Endothelial cell of umbilical vein (primary cell): ENCODE measurements around the gene MAJIN. TPM values are rescaled to one million over a fixed set of nuclear protein-coding genes. Genes with fewer than 3 reads are reported as not detected.

Experiments
- BruUV-seq: library from RNA; stranded (reverse); fragments of 400-500 nt; replicated peaks from 2 replicates; lab custom pipeline; 2021; lab: Mats Ljungman, UMichigan
- CTCF ChIA-PET: fragments of 300-600, 350-600 bp; sonication (Branson Sonifier 250); formaldehyde crosslinking; loops from one replicate; lab custom pipeline; 2021; ENCODE audit warnings: antibody characterized with exemption, inconsistent platforms; lab: Charles Lee
- POLR2A ChIA-PET: fragments of 300-600, 350-600 bp; sonication (Branson Sonifier 250); formaldehyde crosslinking; loops from one replicate; lab custom pipeline; 2021; ENCODE audit warnings: antibody characterized with exemption, inconsistent platforms; lab: Charles Lee
- DNase-seq: peaks from one replicate; pipeline ENCODE4 v3.0.0-alpha.2; 2011; ENCODE audit warnings: low read depth, low spot score
- FAIRE-seq: peaks from 2 replicates; lab custom pipeline; 2011; peaks lifted over from hg19 to GRCh38; lab: Jason Lieb, UNC
- H2AFZ ChIP-seq: 2 replicates; pipeline ENCODE4 v1.6.0; 2012; ENCODE audit warnings: low read depth, low read length, control low read depth, inconsistent platforms
- H3K27ac ChIP-seq: 2 replicates; pipeline ENCODE4 v1.5.1; 2011; ENCODE audit warnings: low read depth, mild to moderate bottlenecking, control low read depth, low read length, moderate library complexity; ENCODE audit not compliant: insufficient read depth
- H3K27me3 ChIP-seq, 2 experiments: 2 replicates each; pipeline versions ENCODE4 v1.6.0 to v1.6.1; 2011; ENCODE audit warnings: low read length in 2 of 2, mixed read lengths in 1 of 2; ENCODE audit not compliant: control insufficient read depth in 2 of 2, insufficient read depth in 2 of 2
- H3K36me3 ChIP-seq, 2 experiments: 2 replicates in 1 of 2; 3 replicates in 1 of 2; pipeline ENCODE4 v1.5.1; 2011; ENCODE audit warnings: low read length in 2 of 2, mild to moderate bottlenecking in 1 of 2, moderate library complexity in 1 of 2; ENCODE audit not compliant: control insufficient read depth in 2 of 2, insufficient read depth in 2 of 2; ENCODE audit errors: extremely low read depth in 1 of 2
- H3K4me1 ChIP-seq: 3 replicates; pipeline ENCODE4 v1.5.1; 2011; ENCODE audit warnings: mild to moderate bottlenecking, low read length; ENCODE audit not compliant: control insufficient read depth, insufficient read depth; ENCODE audit errors: extremely low read depth
- H3K4me2 ChIP-seq: 2 replicates; pipeline ENCODE4 v1.6.1; 2011; ENCODE audit warnings: low read length, control low read depth, mixed read lengths; ENCODE audit not compliant: insufficient read depth
- H3K4me3 ChIP-seq, 3 experiments: fragments of 200-600 bp in 1 of 3; sonication (generic), shearing (Covaris generic) in 1 of 3; replicated peaks in 1 of 3; 2 replicates each; pipeline ENCODE4 v1.5.1; 2011 to 2016; ENCODE audit warnings: control low read depth in 3 of 3, low read length in 3 of 3, mild to moderate bottlenecking in 2 of 3, inconsistent platforms in 1 of 3, low read depth in 1 of 3, moderate library complexity in 1 of 3; ENCODE audit not compliant: insufficient read depth in 1 of 3
- H3K79me2 ChIP-seq: 2 replicates; pipeline ENCODE4 v1.6.0; 2012; ENCODE audit warnings: low read length, inconsistent platforms; ENCODE audit not compliant: control insufficient read depth, insufficient read depth
- H3K9ac ChIP-seq: replicated peaks from 2 replicates; pipeline ENCODE3; 2011; ENCODE audit warnings: low read length, control low read depth; ENCODE audit not compliant: insufficient read depth; ENCODE audit errors: extremely low read depth
- H3K9me1 ChIP-seq: replicated peaks from 3 replicates; pipeline ENCODE4 v1.6.0; 2011; ENCODE audit warnings: mild to moderate bottlenecking, low read length; ENCODE audit not compliant: control insufficient read depth, insufficient read depth; ENCODE audit errors: extremely low read depth
- H3K9me3 ChIP-seq: replicated peaks from 2 replicates; pipeline ENCODE4 v1.5.1; 2012; ENCODE audit warnings: low read length, inconsistent platforms; ENCODE audit not compliant: control insufficient read depth, insufficient read depth
- H4K20me1 ChIP-seq: replicated peaks from 2 replicates; pipeline ENCODE3; 2011; ENCODE audit warnings: mild to moderate bottlenecking, low read length; ENCODE audit not compliant: control insufficient read depth, insufficient read depth; ENCODE audit errors: extremely low read depth
- CTCF ChIP-seq, 2 donors: IDR thresholded peaks; 1 replicate in 1 of 2; 2 replicates in 1 of 2; pipeline ENCODE4 v1.5.1; 2011; ENCODE audit warnings: low read length in 2 of 2, mild to moderate bottlenecking in 2 of 2, moderate library complexity in 2 of 2, control low read depth in 1 of 2, inconsistent platforms in 1 of 2, low read depth in 1 of 2; ENCODE audit not compliant: insufficient read depth in 1 of 2; ENCODE audit errors: extremely low read depth in 1 of 2
- EZH2 ChIP-seq: IDR thresholded peaks from 2 replicates; pipeline ENCODE4 v1.6.1; 2012; ENCODE audit warnings: borderline replicate concordance, low read depth, mild to moderate bottlenecking, moderate library complexity, low read length, inconsistent platforms; ENCODE audit not compliant: severe bottlenecking
- FOS ChIP-seq: IDR thresholded peaks from 2 replicates; pipeline ENCODE4 v1.6.1; 2011; ENCODE audit warnings: mild to moderate bottlenecking, low read length, moderate library complexity, borderline replicate concordance; ENCODE audit not compliant: insufficient read depth
- GATA2 ChIP-seq: IDR thresholded peaks from 2 replicates; pipeline ENCODE4 v1.7.0; 2011; ENCODE audit warnings: low read depth, mild to moderate bottlenecking, moderate library complexity, mixed read lengths, low read length; ENCODE audit not compliant: insufficient read length, insufficient read depth
- JUN ChIP-seq: IDR thresholded peaks from 2 replicates; pipeline ENCODE4 v1.6.1; 2011; ENCODE audit warnings: borderline replicate concordance, low read depth; ENCODE audit not compliant: insufficient read length, insufficient read depth
- MAX ChIP-seq: IDR thresholded peaks from 2 replicates; pipeline ENCODE4 v1.6.1; 2011; ENCODE audit not compliant: insufficient read depth, insufficient read length
- MYC ChIP-seq: IDR thresholded peaks from one replicate; pipeline ENCODE4 v1.6.1; 2011; ENCODE audit warnings: mild to moderate bottlenecking, low read depth, low read length
- POLR2A ChIP-seq: IDR thresholded peaks from 2 replicates; pipeline ENCODE4 v1.6.1; 2012; ENCODE audit warnings: low read depth, mild to moderate bottlenecking, control low read depth, low read length
- POLR2AphosphoS5 ChIP-seq: IDR thresholded peaks from 2 replicates; pipeline ENCODE4 v1.6.1; 2012; ENCODE audit warnings: low read depth, mild to moderate bottlenecking, control low read depth, low read length, moderate library complexity; ENCODE audit not compliant: insufficient read depth
- dilution Hi-C: fragments of 300-500 bp; cut with MboI; formaldehyde crosslinking; loops from one replicate; pipeline ENCODE4 v1.15.0; 2019; ENCODE audit warnings: low sequenced_read_pairs; ENCODE audit not compliant: extremely low pct_ligation_motif_present
- intact Hi-C: fragments of 100-400 bp; cut with micrococcal nuclease; formaldehyde crosslinking; loops from one replicate; pipeline ENCODE4 v1.10.0; 2022
- polyA plus RNA-seq, 4 experiments: library from polyadenylated mRNA; depleted of rRNA in 3 of 4; stranded (reverse) in 3 of 4; unstranded in 1 of 4; fragments of >200 nt; gene quantifications; 2 replicates each; pipeline versions ENCODE4 v1.2.1 to v1.2.3, GENCODE V29; 2011 to 2012; ENCODE audit warnings: missing spikeins in 1 of 4
- total RNA-seq: library from RNA; stranded (reverse); gene quantifications from 2 replicates; pipeline ENCODE4 v1.2.3, GENCODE V29; 2021

The MAJIN gene
- total and polyA plus RNA-seq, 2 donors (not counting 3 experiments of a cell fraction or from before 2014, with no cell fraction given) = 0.07 TPM; not detected in 1

- no peak overlapping the region for H3K4me3 ChIP-seq
- dilution Hi-C loops (no loop called here), intact Hi-C loops (no loop called here)
- FAIRE-seq (no peak), DNase-seq (no peak)
- TF ChIP-seq EZH2 (no peak), CTCF (IDR thresholded peaks at IDR 0.05; ENCODE audit: extremely low read depth in 1 of 2, insufficient read depth in 1 of 2, low read depth in 1 of 2, low read length in 2 of 2) (no peak)
- H3K36me3 ChIP-seq = no peaks in the 10 kb centered on the region
- ChIA-PET POLR2A (no interaction called here), CTCF (interaction anchor here (0.7 to 1.9 kb wide), 4 partner anchors 9 to 33 kb away, joined by 3 to 8 read pairs (median 4); partner anchors contain the start of genes BATF2 and GPHA2)
- H3K9me3 ChIP-seq = no peaks in the 10 kb centered on the region
- no peaks in the 10 kb centered on the region for H3K4me1 ChIP-seq
- no peaks in the 10 kb centered on the region for H3K9me1 ChIP-seq
- no peak overlapping the region for H3K27ac ChIP-seq
- H3K79me2 ChIP-seq = no peaks in the 10 kb centered on the region
- peaks cover 4 to 10% of the 10 kb centered on the region in 2 experiments for H3K27me3 ChIP-seq
- no peaks in the 10 kb centered on the region for H4K20me1 ChIP-seq
- no peak overlapping the region for H2AFZ ChIP-seq
- no peak overlapping the region for H3K9ac ChIP-seq
- H3K4me2 ChIP-seq = no peak overlapping the region
- BruUV-seq = no TSS peak
Measured at GRCh38 chr11:64963072-64963631, 8.8 kb downstream of the MAJIN start.

- no peak for DNase-seq
- Histone ChIP-seq H3K36me3 (no peaks in the 10 kb centered on the region), H3K4me3 (no peak overlapping the region), H3K27me3 (peaks cover 4 to 10% of the 10 kb centered on the region in 2 experiments), H3K27ac (no peak overlapping the region), H3K9me1 (no peaks in the 10 kb centered on the region), H3K9me3 (no peaks in the 10 kb centered on the region), H2AFZ (no peak overlapping the region), H3K79me2 (no peaks in the 10 kb centered on the region), H4K20me1 (no peaks in the 10 kb centered on the region), H3K4me1 (no peaks in the 10 kb centered on the region), H3K4me2 (no peak overlapping the region), H3K9ac (no peak overlapping the region)
- FAIRE-seq = no peak
- dilution Hi-C loops (no loop called here), intact Hi-C loops (no loop called here)
- no TSS peak for BruUV-seq
- TF ChIP-seq JUN (no peak), EZH2 (no peak), MAX (no peak), FOS (no peak), CTCF (IDR thresholded peaks at IDR 0.05; ENCODE audit: extremely low read depth in 1 of 2, insufficient read depth in 1 of 2, low read depth in 1 of 2, low read length in 2 of 2) (no peak), GATA2 (no peak), POLR2AphosphoS5 (no peak), POLR2A (no peak), MYC (no peak)
- CTCF ChIA-PET = no interaction called here
- POLR2A ChIA-PET = no interaction called here
Measured at GRCh38 chr11:64960719-64961118, 11.2 kb downstream of the MAJIN start.
